Rectal smooth muscle tissue (tissue), 1 donor: ENCODE results near the gene PLCH2.

Source experiments
- H3K27ac ChIP-seq: one replicate; pipeline ENCODE4 v1.7.0; 2013; ENCODE audit warnings: low read depth, low read length, inconsistent platforms
- H3K27me3 ChIP-seq: one replicate; pipeline ENCODE4 v1.7.0; 2013; ENCODE audit warnings: low read length; ENCODE audit not compliant: control insufficient read depth, insufficient read depth
- H3K36me3 ChIP-seq: one replicate; pipeline ENCODE4 v1.7.0; 2013; ENCODE audit warnings: low read length; ENCODE audit not compliant: control insufficient read depth, insufficient read depth
- H3K4me1 ChIP-seq: one replicate; pipeline ENCODE4 v1.7.0; 2013; ENCODE audit warnings: low read length; ENCODE audit not compliant: control insufficient read depth, insufficient read depth
- H3K4me3 ChIP-seq: one replicate; pipeline ENCODE4 v1.7.0; 2013; ENCODE audit warnings: low read length
- H3K9ac ChIP-seq: one replicate; pipeline ENCODE4 v1.7.0; 2013; ENCODE audit warnings: low read length

Gene PLCH2

DNA sequence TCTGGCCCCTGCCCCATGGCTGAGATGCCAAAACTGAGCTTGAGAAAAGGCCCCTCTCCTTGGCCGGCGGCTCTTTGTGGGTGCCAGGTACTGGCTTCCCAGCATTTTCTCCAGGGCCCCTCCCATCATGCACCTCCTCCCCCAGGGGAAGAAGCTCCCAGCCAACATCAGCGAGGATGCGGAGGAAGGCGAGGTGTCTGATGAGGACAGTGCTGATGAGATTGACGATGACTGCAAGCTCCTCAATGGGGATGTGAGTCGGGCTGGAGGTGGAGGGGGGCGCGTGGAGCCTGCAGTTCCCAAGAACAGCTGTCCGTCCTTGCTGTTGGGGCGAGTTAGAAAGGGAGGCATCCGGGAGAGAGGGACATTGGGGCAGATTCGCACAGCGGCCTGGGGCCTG, 13.5 kb downstream of the PLCH2 start:
- Histone ChIP-seq H3K27ac (no peak overlapping the region), H3K9ac (no peak overlapping the region), H3K27me3 (no peaks in the 10 kb centered on the region), H3K4me1 (no peaks in the 10 kb centered on the region), H3K4me3 (no peak overlapping the region), H3K36me3 (no peaks in the 10 kb centered on the region)

DNA sequence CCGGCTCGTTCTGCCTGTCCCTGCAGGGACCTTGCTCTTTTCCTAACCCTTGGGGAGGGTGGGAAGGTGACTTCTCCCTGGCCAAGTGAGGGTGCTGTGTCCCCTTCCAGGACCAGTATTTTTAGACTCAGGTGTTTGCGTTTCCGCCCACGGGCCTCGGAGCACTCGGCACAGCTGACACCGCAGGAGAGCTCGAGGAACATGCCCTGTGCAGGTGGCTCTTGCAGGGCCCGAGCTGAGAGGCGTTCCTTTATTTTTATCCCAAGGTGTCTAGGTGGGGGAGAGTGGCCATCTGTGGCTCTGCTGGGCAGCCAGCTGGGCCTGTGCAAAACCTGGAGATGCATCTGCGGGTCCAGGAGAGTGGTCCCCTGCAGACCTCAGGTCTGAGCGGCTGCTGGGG, 16.0 kb downstream of the PLCH2 start:
- no peak overlapping the region for H3K9ac ChIP-seq
- H3K4me1 ChIP-seq = no peaks in the 10 kb centered on the region
- no peak overlapping the region for H3K4me3 ChIP-seq
- H3K27me3 ChIP-seq = no peaks in the 10 kb centered on the region
- no peaks in the 10 kb centered on the region for H3K36me3 ChIP-seq
- no peak overlapping the region for H3K27ac ChIP-seq

DNA sequence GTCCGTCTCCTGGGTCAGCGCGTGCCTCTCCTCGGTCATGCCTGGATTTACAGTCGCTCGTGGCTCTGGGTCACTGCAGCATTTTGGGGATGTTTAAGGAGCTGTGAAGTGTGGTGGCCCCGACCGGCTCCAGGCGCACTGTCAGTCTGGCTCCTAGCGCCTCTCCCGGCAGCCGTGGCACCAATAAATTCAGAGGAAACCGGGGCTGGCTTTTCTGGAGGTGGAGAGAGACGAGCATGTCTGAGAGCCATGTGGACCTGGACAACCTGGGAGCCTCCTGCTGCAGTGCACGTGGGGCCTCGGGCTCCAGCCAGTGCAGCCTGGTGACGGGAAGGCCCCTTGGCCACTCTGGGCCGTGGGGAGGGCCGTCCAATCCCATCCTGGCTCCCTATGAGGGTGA, 17.1 kb downstream of the PLCH2 start:
- Histone ChIP-seq H3K9ac (no peak overlapping the region), H3K36me3 (no peaks in the 10 kb centered on the region), H3K4me3 (no peak overlapping the region), H3K4me1 (no peaks in the 10 kb centered on the region), H3K27me3 (no peaks in the 10 kb centered on the region), H3K27ac (no peak overlapping the region)

DNA sequence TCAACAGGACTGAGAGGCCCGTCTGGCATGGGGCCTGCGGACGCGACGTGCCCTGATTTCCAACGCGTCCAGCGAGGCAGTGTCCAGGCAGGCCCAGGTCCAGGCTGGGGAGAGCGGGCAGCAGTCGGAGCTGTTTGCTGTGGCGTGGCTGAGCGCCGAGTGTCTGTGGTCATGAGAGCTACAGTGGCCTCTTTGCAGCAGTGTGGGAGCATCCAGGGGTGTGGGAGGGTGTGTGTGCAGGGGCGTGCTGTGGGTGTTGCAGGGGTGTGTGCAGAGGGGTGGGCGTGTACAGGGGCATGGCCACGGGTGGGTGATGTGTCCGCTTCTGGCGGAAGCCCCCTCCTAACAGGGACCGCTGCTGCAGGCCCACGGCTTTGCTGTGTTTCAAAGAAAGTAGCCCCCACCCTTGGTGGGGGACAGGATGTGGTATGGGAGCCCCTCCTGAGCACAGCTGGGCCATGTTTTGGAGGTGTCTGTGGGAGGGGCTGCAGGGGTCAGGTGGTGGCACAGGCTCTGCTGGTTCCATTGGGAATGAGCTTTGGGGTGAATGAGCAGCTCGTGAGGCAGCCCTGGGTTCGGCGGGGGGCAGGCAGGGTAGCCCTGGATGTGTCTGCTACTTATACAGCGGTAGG, 17.7 kb downstream of the PLCH2 start:
- Histone ChIP-seq H3K4me1 (no peaks in the 10 kb centered on the region), H3K9ac (no peak overlapping the region), H3K36me3 (no peaks in the 10 kb centered on the region), H3K4me3 (no peak overlapping the region), H3K27me3 (no peaks in the 10 kb centered on the region), H3K27ac (no peak overlapping the region)

DNA sequence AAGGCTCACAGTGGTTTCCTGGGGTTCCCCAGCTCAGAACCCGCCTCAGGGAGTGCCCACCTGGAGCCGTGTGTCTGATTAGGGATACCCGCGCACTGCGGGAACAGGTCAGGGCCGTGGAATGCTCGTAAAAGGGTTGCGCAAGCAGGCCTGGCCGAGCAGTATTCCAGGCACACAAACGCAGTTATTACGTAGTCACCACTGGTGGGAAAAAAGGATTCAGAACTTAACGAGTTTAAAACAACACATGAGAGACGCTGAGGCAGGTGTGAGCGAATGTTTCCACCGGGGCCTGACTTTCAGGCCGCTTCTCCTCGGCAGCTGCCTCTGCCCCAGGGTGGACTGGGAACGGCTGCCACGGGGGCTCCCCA, 18.2 kb downstream of the PLCH2 start:
- Histone ChIP-seq H3K4me1 (no peaks in the 10 kb centered on the region), H3K9ac (no peak overlapping the region), H3K27me3 (no peaks in the 10 kb centered on the region), H3K27ac (no peak overlapping the region), H3K36me3 (no peaks in the 10 kb centered on the region), H3K4me3 (no peak overlapping the region)

DNA sequence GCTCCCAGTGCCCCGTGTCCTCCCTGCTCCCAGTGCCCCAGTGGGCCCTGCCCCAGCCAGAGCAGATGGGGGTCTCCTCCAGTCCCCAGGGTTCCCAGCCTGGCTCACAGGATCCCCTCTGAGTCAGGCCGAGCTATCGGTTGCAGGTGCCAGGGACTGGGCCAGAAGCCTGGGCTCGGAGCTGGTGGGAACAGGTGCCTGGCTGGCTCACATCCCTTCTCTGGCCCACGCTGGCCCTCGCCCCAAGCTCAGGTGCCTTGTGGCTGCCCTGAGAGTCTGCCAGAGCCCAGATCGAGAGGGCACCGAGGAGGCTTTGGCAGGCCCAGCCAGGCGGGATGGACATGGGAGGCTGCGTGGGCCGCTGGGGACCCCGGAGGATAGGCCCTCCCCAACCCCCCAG, 18.9 kb downstream of the PLCH2 start:
- H3K4me1 ChIP-seq = no peaks in the 10 kb centered on the region
- H3K27me3 ChIP-seq = no peaks in the 10 kb centered on the region
- no peaks in the 10 kb centered on the region for H3K36me3 ChIP-seq
- no peak overlapping the region for H3K27ac ChIP-seq
- H3K4me3 ChIP-seq = no peak overlapping the region
- no peak overlapping the region for H3K9ac ChIP-seq

DNA sequence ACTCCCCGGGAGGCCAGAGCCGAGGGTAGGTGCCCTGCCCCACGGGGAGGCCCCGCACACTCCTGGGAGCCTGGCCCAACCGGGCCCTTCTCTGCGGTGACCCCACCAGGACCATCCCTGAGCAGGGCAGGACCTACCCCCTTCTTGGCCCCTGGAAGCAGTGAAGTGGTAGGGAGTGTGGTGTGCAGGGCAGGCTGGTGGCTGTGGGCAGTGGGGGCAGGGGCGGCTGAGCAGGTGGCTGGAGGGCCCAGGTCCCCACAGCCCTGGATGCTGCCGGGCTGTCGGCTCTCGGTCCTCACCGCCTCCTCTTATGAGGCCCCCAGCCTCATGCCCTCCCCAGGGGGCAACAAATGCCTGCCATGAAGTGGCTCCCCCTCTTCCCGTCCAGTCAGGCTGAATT, 19.5 kb downstream of the PLCH2 start:
- Histone ChIP-seq H3K27me3 (no peaks in the 10 kb centered on the region), H3K27ac (no peak overlapping the region), H3K4me1 (no peaks in the 10 kb centered on the region), H3K36me3 (no peaks in the 10 kb centered on the region), H3K9ac (no peak overlapping the region), H3K4me3 (no peak overlapping the region)

DNA sequence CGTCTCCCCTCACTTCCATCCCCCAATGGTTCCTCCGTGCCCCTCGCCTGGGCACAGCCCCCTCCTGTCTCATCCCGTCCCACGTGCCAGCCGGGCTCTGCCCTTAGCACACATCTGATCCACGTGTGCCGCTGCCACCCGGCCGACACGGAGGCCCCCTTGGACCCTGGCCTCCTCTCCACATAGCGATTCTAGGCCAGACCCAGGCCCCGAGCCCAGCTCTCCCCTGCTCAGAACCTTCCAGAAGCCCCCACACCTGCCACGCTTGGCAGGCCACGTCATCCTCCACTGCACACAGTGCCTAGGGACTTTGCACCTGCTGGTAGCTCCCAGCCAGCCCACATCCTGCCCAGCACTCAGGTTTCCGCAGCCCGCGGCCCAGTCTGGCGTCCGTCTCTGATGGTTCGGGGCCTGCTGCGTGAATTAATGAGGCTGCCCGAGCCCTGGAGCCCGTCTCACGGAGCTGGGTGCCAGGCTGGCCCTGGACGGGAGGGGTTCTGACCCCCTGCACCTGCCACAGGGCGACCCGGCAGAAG, 20.1 kb downstream of the PLCH2 start:
- no peaks in the 10 kb centered on the region for H3K4me1 ChIP-seq
- H3K9ac ChIP-seq = no peak overlapping the region
- no peak overlapping the region for H3K27ac ChIP-seq
- H3K4me3 ChIP-seq = no peak overlapping the region
- H3K27me3 ChIP-seq = no peaks in the 10 kb centered on the region
- H3K36me3 ChIP-seq = no peaks in the 10 kb centered on the region

DNA sequence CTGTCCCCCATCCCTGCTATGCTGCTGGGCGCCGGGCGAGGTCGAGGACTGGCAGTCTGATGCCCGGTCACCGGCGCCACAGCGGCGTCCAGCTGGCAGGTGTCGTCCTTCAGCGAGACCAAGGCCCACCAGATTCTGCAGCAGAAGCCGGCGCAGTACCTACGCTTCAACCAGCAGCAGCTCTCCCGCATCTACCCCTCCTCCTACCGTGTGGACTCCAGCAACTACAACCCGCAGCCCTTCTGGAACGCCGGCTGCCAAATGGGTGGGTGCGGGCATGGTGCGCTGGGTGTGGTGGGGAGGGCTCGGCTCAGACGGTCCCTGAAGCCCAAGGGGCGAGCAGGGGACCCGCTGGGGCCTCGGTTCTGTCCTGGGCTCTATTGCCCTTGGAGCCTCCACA, 20.7 kb downstream of the PLCH2 start:
- Histone ChIP-seq H3K27me3 (no peaks in the 10 kb centered on the region), H3K4me3 (no peak overlapping the region), H3K4me1 (no peaks in the 10 kb centered on the region), H3K9ac (no peak overlapping the region), H3K36me3 (no peaks in the 10 kb centered on the region), H3K27ac (no peak overlapping the region)

DNA sequence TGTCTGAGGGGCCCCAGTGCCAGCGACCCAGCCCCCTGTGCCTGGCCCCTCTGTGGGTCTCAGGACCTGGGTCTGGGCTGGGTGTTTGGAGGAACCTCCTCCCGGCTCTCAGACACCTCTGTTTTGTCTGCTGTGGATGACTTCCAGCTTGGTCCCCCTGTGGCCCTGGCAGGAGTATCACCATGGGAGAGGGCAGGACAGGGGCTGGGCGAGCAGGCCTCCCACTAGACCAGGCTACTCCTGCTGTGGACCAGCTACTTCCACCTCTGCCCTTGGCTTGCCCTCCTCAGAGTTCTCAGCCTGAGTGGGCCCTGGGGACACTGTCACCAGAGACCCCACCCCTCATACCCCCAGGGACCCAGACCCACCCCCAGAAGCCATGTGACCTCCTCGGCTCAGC, 21.8 kb downstream of the PLCH2 start:
- Histone ChIP-seq H3K4me1 (no peaks in the 10 kb centered on the region), H3K36me3 (no peaks in the 10 kb centered on the region), H3K27ac (no peak overlapping the region), H3K27me3 (no peaks in the 10 kb centered on the region), H3K4me3 (no peak overlapping the region), H3K9ac (no peak overlapping the region)

DNA sequence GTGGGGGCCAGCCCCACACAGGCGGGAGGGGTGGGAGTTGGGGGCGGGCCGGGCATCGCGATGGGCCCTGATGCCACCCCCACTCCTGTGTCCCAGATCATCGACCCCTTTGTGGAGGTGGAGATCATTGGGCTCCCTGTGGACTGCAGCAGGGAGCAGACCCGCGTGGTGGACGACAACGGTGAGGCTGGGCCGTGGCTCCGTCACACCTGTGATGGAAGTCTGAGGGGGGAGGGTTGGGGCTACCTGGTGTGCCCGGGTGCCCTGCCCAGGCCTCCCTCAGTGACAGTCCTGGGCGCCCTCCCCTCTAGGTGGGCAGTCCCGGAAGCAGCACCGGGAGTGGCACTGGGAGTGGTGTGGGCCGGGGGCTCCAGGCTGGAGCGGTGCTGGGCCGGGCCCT, 22.6 kb downstream of the PLCH2 start:
- Histone ChIP-seq H3K36me3 (no peaks in the 10 kb centered on the region), H3K4me3 (no peak overlapping the region), H3K27me3 (peaks cover 7% of the 10 kb centered on the region), H3K27ac (no peak overlapping the region), H3K4me1 (no peaks in the 10 kb centered on the region), H3K9ac (no peak overlapping the region)

DNA sequence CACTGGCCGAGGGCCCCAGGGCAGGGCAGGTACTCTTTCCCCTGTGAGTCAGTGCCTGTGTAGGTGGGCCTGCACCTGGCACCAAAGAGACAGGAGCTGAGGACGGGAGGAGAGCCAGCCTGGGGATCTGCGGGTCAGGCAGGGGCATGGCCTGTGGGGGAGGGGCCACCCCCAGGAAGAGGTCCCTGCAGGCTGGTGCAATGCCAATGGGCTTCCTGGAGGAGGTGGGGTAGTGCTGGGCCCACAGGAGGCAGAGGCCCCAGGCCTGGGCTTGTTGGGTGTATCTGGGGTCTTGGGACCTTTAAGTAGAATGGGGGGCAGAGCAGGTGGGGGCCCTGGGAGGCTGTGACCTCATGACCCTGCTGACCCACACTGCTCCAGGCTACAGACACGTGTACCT, 23.2 kb downstream of the PLCH2 start:
- Histone ChIP-seq H3K9ac (no peak overlapping the region), H3K27me3 (peaks cover 12% of the 10 kb centered on the region), H3K4me1 (no peaks in the 10 kb centered on the region), H3K36me3 (no peaks in the 10 kb centered on the region), H3K4me3 (no peak overlapping the region), H3K27ac (no peak overlapping the region)

DNA sequence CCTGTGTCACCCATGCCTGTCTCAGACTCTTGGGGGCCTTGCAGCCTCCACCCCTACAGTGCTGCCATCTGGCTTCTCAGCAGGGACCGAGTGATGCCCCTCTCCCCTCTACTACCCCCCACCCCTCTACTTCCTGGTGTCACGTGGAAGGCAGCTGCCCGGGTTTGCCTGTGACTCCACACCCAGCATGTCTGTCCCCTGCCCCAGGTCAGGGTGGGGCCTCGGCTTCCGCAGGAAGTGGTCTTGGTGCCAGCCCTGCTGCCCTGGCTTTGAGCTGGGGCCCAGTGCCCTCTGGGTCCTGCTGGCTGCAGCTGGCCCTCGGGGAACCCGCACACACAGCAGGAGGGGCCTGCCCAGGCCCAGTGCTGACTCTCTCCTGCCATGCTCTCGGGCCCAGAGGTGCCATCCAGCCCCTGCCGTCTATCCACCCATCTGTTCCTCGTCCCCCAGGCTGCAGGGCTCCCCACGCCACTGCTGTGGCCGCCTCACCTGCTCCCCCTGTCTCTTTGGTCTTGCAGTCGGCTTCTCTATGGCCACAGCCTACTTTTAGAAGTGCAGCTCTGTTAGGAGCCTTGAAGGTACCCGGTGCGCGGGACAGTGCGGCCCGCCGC, 24.0 kb downstream of the PLCH2 start:
- Histone ChIP-seq H3K27me3 (peaks cover 15% of the 10 kb centered on the region), H3K36me3 (no peaks in the 10 kb centered on the region), H3K9ac (no peak overlapping the region), H3K27ac (no peak overlapping the region), H3K4me3 (no peak overlapping the region), H3K4me1 (no peaks in the 10 kb centered on the region)
